Activated CD8-positive, alpha-beta memory T cell treated with anti-CD3 and anti-CD28 coated beads, Interleukin-2, amount 50 U/mL, for 1 hour (primary cell): ENCODE data around the gene MLC1.
A peak's percentile ranks its signal among the peaks of the same experiment; 100 is the strongest.

Source experiments
- DNase-seq: peaks from one replicate; pipeline ENCODE4 v3.0.0-alpha.2; 2020; ENCODE audit errors: extremely low read depth

The MLC1 gene

DNA sequence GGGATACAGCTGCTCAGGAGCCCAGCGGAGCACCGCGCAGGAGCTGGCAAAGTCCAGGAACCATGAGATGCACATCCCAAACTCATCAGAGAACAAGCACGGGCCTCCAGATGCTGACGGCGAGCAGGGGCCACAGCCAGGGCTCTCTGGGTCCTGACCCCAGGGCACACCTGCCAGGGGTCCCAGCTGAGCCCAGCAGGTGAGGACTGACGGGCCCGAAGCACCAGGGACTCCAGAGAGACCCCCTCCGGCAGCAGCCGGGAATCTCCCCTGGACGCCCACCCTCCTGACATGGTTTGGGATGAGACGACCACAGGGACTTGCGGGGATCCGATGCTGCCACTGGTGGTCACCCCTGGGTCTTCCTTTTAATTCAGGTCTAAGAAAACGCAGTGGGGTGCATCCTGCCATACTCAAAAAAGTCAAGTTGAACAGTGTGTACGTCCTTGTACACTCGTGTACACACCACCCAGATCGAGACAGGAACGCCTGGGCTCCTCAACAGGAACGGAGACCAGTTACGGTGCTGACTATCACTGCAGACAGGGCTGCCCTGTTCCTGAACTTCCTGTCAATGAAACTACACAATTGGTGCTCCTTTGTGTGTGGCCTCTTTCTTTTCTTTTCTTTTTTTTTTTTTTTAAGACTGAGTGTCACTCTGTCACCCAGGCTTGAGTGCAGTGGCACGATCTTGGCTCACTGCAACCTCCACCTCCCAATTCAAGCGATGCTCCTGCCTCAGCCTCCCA, 49.1 kb downstream of the MLC1 start:
- no peak for DNase-seq

DNA sequence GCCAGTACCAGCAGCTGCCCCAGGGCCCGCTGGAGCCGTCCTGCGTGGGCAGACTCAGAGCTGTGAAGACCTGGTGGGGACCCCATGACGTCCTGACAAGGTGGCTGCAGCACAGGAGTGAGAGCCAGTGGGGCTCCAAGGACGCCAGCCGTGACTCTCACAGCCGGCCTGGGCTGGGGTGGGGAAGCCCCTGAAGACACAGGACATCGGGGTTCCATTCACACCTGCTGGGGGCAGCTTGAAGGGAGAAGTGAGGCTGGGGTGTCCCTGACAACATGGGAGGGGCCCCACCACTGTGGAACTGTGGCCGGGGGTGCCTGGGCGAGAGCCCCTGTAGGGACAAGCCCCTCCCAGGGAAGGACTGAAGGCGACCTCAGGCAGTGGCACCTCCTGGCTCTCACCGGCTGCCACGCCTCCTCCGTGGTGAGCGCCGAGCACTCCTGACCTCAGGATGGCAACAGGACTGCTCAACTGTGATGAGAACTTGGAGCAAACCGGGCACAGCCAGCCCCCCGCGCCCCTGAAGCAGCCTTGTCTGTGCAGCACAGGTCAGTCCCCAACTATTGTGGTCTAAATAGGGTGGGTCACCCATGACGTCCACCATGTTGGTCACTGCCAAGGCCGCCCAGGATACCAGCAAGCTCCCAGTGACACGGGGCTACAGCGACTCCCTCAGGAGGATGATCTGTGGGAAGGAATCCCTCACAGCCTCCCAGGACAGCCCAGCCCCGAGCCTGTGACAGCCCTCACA, 49.9 kb downstream of the MLC1 start:
- no peak for DNase-seq

DNA sequence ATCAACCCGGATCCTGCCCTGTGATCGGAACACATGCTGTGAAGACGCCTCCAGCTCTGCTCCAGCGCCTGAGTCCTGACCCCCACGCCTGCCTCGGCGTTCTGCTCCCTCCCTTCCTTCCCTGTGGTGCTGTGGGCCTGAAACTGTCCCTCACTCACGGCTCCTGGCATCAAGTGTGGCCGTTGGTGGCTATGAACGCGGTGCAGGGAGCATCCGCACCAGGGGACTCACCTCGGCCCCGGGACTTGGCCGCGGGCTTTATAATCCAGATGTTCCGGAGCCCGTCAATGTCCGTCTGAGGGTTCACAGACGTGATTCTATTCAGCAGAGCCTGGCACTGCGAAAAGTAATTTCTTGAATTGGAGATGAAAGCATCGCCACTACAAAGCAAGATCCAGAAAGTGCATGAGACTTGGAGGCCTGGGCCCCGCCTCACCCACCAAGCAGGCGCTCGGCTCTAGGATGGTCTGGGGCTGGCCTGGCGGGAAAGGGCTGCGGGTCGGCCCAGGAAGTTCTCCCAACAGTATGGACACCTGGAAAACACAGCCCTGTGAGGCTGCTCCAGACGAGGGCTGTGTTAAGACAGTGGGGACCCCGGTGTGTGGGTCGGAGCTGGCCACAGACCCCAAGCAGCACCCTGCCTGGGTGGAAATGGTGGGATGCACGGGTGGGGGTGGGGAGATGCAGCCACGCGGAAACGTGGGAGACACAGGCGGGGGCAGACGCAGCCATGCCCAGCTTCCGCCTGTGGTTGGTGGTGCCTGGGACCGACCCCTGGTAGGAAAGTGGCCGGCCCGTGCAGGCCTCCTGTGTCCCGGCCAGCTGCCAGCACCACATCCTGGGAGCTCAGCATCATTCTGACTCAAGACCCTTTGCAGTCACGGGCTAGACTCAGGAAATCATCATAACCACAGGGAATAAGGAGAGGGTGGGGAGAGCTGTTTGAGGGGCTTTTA, 50.8 kb downstream of the MLC1 start:
- no peak for DNase-seq

DNA sequence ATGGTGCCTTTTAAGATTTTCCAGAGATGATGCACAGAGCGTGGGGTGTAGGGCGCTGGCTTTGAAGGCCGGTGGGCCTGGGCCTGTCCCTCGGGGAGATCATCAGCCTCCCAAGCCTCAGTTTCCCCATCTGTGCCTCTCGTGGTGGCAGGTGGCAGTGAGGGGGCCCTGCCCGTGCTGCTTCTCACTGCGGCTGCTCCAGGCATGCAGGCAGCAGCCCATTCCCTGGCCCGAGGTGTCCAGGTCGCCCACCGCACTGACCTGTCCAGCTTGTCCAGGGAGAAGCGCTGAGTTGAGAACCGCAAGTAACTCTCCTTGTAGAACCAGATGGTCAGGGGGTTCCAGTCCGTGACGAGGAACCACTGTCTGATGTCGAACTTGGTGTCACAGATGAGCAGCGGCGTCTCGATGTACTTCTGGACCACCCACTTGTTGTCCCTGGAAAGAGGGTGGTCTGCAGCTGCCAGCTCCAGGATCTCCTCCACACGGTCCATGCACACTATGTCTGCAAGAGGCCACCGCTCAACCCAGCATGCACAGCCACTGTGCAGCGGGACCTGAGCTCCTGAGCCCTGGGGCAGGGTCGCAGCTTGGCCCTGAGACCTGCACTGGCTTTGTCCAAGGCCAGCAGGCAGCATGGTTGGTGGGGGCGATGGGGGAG, 52.2 kb downstream of the MLC1 start:
- no peak for DNase-seq

DNA sequence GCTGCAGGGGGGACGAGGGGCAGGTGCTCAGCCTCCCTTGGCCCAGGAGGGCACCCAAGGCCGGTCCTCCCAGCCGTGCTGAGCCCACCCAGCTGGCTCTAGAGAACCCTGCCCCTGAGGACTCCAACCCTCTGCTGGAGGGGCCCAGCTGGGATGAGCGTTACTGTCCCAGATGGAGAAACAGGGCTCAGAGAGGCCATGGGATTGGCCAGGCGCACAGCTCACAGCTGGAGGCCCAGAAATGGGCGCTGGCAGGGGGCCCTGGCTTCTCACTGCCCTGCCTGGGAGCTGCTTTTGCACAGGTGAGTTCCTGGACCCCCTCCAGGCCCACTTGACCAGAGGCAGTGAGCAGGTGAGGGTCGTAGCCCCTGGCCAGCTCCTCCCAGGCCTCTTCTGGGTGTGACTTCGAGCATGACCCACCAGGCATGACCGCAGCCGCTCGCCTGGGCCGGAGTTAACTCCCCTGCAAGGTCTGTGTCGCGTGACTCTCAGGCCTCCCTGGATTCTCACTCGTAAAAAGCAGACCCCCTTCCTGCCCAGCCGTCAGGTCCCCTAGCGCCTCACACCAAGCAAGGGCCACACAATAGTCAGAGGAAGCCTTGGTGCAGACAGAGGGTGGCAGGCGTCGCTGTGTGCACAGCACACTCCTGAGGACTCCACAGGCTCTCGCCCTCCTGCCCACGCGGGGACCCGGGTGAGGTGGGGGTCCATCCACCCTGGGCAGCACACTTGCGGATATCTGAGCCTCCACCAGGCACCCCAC, 52.9 kb downstream of the MLC1 start:
- DNase-seq, result no peak

DNA sequence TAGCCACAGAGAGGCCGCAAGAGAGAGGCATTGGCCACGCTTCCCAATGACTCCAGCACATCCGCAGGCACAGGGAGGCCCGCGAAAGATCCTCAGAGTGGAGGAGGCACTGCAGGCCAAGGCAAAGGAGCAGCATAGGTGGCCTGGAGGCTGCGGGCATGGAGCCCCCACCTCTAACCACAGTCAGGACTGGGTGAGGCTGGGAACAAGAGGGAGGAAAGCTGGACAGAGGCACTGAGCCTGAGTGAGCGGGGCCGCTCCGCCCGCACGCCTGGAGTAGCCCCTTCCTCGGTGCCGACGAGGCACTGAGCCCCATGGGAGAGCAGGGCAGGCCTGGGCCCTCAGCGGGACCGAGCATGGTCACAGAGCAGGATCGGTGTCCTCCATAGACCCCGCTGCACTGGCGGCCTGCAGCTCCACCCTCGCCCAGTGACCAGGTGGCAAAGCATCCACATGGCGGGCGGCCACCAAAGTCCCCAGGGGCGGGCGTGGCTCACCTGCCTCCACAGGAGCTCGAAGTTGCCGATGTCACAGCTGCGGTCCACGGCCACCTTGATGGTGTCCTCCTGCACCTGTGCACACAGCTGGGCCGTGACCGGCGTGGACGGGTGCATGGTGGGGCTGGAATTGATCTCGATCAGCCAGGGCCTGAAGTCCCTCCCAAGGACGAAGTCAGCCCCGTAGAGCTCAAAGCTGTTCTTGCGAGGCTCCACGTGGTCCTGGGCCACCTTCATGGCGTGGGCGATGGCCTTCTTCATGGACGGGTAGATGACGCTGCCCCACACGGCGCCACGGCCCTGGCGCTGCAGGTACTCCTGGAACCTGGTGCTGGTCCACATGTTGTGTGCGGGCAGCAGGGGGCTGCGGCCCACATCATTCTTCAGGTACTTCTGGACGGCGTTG, 53.8 kb downstream of the MLC1 start:
- DNase-seq, result no peak

DNA sequence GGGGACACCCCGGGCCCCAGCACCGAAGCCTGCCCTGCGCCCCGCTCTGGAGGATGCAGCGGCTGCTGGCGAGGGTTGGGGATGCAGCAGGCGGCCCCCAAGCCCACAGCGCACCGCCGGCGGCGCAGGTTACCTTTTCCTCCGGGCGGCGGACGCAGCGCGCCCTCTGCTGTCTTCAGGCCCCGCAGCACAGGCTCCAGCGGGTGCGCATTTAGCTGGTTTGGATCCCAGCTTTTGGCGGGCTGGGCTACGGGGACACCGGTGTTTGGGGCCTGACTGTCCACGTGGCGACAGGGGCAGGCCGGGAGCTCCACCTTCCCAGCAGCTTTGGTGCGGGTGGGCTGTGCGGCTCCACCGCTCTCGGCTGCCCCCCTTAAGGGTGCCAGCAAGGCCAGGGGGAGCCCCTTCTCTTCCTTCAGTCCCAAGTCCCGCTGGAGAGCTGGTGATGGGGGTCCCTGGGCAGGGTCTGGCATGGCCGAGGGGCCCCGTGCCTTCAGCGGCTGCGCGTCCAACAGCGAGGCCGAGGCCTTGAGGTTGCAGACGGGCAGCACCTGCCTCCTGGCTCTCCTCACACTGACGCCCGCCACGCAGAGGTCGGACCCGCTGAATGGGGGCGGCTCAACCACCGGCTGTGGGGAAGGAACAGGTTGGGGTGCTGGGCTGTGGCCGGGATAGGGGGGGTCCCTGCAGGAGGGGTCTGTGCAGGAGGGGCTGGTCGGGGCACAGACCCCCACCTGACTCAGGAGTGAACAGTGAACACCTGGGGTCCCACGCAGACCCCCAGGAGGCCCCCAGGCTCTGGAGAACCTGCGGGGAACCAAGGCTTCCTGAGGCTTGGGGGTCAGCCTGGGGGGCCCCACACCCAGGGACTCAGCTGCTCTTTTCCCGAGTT, 54.7 kb downstream of the MLC1 start:
- peak; percentile 56 for DNase-seq

DNA sequence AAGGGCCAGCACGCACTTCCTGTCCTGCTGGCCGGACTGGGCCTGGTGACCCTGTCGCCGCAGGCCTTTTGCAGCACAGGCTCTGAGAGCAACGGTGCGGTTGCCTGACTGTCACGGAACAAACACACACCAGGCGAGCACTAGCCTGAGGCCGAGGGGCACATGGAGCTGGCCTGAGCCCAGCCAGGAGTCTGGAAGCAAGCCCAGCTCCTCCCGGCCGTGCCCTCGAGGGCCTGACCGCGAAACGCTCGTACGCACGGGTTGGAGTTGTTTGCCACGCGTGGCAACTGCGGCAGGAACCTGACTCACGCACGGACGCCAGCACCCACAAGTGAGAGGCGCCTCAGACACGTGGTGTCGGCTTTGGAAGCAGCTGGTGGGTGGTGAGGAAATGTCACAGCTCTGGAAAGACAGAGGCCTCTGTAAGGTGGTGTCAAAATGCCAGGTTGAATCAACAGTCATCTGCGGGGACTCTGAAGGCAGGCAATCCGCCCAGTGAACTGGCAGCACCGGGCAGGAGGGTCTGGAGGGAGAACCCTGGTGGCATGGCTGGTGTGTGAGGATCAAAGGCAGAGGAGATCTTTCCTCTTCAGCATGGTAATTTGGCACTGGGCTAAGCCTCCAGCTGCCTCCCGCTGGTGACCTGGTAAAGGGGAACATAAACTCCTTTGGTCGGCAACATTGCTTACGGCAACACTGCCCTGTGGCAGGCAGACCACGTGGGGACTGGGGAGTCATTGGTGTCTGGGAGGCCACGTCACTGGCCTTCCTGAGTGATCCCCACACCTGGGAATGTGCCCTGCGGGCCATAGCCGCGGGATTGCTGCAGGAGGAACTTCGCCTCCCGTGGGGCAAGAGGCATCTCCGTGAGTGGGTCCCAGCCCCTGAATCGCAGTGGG, 57.3 kb downstream of the MLC1 start:
- peak; percentile 21 for DNase-seq

DNA sequence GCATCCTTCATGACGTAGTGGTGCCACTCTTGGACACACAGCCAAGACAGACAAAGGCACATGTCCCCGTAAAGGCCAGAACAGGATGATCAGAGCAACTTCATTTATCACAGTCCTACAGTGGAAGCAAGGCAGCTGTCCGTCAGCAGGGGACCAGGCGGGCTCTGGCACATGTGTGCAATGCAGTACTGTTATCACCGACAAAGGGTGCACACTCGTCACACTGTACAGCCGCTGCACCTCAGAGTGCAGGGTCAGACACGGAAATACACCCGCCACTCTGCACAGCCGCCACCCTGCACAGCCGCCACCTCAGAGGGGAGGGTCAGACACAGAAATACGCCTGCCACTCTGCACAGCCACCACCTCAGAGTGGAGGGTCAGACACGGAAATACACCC, 59.2 kb downstream of the MLC1 start:
- DNase-seq, result no peak

DNA sequence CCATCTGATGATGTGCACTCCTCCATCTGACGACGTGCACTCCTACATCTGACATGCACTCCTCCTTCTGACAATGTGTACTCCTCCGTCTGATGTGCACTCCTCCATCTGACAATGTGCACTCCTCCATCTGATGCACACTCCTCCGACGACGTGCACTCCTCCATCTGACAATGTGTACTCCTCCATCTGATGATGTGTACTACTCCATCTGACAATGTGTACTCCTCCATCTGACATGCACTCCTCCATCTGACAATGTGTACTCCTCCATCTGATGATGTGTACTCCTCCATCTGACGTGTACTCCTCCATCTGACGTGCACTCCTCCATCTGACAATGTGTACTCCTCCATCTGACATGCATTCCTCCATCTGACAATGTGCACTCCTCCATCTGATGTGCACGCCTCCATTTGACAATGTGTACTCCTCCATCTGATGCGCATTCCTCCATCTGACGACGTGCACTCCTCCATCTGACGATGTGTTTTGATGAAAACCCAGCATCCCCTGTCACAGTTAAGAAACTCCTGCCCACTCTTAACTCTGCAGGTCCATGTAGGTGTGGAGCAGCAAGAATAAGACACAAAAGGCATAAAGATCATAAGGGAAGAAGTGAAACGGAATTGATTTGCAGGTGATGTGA, 62.9 kb downstream of the MLC1 start:
- no peak for DNase-seq

DNA sequence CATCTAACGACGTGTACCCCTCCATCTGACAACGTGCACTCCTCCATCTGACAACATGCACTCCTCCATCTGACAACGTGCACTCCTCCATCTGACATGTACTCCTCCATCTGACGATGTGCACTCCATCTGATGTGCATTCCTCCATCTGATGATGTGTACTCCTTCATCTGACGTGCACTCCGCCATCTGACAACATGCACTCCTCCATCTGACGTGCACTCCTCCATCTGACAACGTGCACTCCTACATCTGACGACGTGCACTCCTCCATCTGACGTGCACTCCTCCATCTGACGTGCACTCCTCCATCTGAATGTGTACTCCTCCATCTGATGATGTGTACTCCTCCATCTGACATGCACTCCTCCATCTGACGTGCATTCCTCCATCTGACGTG, 64.6 kb downstream of the MLC1 start:
- DNase-seq, result no peak

DNA sequence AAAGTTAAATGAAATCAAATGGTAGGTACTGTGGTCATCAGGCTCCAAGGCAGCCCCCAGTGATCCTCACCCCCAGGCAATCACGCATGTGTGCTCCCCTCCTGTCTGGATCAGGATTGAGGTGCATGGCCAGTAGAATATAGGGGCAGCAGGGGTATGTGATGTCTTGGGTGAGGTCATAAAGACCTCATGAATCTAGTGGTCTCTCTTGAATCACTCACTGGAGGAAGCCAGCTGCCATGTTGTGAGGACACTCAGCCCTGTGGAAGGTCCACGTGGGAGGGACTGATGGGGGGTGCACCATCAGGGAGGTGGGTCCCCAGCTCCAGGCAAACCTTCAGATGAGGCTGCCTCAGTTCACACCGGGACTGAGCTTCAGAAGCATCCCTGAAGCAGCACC, 65.9 kb downstream of the MLC1 start:
- DNase-seq, result no peak

DNA sequence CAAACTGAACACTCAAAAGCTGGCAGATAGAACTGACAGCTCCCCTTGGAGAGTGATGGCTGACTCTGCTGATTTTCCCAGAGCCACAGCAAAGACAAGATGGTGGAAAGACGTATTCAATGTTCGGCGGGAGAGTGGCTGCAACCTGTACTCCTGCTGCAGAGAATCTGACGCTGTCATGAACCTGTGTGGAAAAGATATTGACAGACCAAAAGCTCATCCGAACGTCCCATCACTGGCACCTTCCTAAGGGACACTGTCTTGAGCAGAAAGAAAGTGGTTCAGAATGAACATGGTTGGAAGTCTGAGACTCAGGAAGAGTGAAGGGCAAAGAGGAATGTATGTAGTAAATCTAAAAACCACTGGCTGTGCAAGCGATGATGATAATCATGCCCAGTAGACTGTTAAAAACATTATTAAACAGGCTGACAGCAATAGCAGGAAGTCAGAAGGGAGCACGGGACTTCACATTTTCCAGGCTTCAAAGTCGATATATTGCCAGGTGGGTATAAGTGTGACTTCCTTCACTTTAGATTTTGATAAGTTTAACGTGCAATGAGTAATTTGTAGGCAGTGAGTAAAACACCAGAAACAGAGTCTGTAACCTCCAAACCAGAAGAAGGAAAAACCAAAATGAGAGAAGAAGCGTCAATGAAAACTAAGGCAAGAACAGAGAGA, 66.5 kb downstream of the MLC1 start:
- DNase-seq, result no peak

DNA sequence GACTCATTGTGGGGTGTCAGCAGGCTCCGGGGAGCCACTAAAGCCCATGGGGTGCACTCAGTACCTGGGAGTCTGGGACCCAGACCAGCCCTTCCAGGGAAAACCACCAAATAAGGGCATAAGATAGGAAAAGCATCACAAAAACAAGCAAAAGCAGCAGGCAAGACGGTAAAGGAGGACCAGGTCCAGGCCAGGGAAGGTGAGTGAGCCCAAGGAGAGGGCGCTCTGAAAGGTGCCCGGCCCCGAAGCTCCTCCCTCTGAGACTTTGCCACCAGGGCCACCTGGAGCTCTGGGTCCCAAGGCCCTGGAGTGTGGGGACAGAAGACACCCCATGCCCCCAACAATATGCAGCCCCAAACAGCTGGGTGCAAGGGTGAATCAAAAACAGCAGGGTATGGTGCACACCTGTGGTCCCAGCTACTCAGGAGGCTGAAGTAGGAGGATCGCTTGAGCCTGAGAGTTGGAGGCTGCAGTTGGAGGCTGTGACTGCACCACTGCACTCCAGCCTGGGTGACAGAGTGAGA, 67.5 kb downstream of the MLC1 start:
- DNase-seq, result no peak

DNA sequence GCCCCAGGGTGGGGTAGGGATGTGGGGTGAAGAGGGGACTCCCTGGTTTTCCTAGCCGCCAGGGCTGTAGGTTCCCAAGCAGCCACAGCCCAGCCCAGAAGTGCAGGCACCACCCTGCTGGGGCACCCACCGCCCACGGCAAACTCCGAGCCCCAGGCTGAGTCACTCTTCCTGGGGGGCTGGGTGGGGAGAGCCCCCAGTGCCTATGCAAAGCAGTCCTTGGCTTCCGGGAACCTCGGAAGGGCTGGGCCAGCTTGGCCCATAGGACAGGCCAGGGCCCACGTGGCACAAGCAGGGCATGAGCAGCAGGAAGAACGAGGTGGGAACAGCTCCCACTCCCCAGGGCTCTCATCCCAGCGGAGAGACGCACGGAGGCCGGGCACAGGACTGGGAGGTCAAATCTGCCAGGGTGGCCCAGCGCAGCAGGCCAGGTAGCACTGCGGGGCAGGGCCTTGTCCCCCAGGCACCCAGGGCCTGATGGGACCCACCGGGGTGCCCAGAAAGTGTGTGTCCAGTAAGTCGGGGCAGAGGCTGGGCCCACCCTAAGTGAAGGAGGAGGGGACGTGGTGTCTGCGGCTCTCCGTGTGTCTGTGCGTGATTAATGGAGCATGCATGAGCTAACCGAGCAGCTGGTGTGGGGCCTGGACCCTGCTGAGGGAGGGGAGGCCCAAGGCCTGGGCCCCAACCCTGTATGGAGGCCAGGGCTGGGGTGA, 68.1 kb downstream of the MLC1 start:
- no peak for DNase-seq
